Activated CD4-positive, alpha-beta T cell treated with anti-CD3 and anti-CD28 coated beads, Interleukin-2, amount 50 U/mL, for 16 hours (primary cell): ENCODE data around the gene MICOS13.
A peak's percentile ranks its signal among the peaks of the same experiment; 100 is the strongest.

ENCODE experiments used
- DNase-seq: peaks from one replicate; pipeline ENCODE4 v3.0.0-alpha.2; 2020

The MICOS13 gene

GRCh38 chr19:5687360-5688198 is 7.3 kb upstream of the MICOS13 start:
- no peak for DNase-seq

GRCh38 chr19:5686647-5687359 is 6.5 kb upstream of the MICOS13 start:
- DNase-seq: peak; percentile 99

GRCh38 chr19:5686326-5686646 is 6.0 kb upstream of the MICOS13 start:
- DNase-seq: no peak

GRCh38 chr19:5684694-5685430 is 4.5 kb upstream of the MICOS13 start:
- DNase-seq: no peak

GRCh38 chr19:5683177-5683886 is 3.0 kb upstream of the MICOS13 start:
- DNase-seq: no peak

GRCh38 chr19:5682107-5682482 is 1.8 kb upstream of the MICOS13 start:
- no peak for DNase-seq

- no peak for DNase-seq
Observed at GRCh38 chr19:5681391-5682106, 1.2 kb upstream of the MICOS13 start.

- DNase-seq: no peak
Observed at GRCh38 chr19:5680084-5680436, 256 bp downstream of the MICOS13 start.

- DNase-seq: no peak
Observed at GRCh38 chr19:5679289-5680083, 830 bp downstream of the MICOS13 start.

GRCh38 chr19:5678071-5678718 is 2.1 kb downstream of the MICOS13 start:
- no peak for DNase-seq

GRCh38 chr19:5677580-5677979 is 2.7 kb downstream of the MICOS13 start:
- no peak for DNase-seq

GRCh38 chr19:5677136-5677535 is 3.2 kb downstream of the MICOS13 start:
- DNase-seq: no peak

- no peak for DNase-seq
Observed at GRCh38 chr19:5676772-5677105, 3.6 kb downstream of the MICOS13 start.

GRCh38 chr19:5676105-5676771 is 4.1 kb downstream of the MICOS13 start:
- no peak for DNase-seq

GRCh38 chr19:5674714-5675113 is 5.6 kb downstream of the MICOS13 start:
- no peak for DNase-seq

- no peak for DNase-seq
Observed at GRCh38 chr19:5673752-5674151, 6.6 kb downstream of the MICOS13 start.

GRCh38 chr19:5672708-5673459 is 7.4 kb downstream of the MICOS13 start:
- no peak for DNase-seq

- DNase-seq: no peak
Observed at GRCh38 chr19:5671600-5671999, 8.7 kb downstream of the MICOS13 start.

- no peak for DNase-seq
Observed at GRCh38 chr19:5669212-5669611, 11.1 kb downstream of the MICOS13 start.

- no peak for DNase-seq
Observed at GRCh38 chr19:5667751-5668271, 12.5 kb downstream of the MICOS13 start.
